ENCODE measurements around the gene GVQW3.

GVQW3 gene

DNA sequence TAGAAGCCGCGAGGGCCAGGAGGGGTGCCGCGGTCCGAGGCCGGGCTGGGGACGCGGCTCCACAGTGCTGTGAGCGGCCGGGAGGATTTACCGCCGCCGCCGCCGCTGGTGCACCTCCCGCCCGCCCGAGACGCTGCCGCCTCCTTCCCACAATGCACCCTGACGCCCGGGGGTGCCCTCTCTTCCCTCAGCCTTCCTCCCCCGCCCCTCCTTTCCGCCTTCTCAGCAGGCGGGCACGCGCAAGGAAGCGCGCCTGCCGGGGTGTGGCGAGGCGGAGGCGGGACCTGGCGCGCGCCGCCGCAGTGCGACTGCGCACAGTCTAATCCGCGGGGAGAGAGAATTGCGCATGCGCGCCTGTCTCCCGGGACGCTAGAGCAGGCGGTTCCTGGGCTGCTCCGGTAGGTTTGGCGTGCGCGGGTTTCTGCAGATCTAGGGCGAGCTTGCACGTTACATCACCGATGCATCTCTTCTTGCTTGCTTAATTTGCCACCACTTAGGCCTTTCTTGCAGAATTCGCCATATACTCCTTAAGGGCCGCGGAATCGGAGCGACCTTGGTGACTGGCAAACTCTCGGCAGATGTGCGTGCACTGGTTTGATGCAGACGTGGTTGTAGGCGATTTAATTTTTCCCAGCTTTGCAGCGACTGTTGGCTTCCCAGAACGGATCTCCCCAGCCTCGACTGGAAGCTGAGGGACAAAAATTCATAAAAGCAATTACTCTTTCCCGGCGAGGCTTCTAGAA is at the start of gene GVQW3, which contains the start of gene THAP12:
TSS of gene GVQW3 (plus strand) at position 347 of the 743 bp plus-strand sequence. CDS start 506 bp downstream, outside the sequence.
TSS of gene THAP12 (minus strand) at position 156 of the 743 bp plus-strand sequence. CDS start 296 bp downstream, outside the sequence.
- DNase-seq, result peak; percentile 98

DNA sequence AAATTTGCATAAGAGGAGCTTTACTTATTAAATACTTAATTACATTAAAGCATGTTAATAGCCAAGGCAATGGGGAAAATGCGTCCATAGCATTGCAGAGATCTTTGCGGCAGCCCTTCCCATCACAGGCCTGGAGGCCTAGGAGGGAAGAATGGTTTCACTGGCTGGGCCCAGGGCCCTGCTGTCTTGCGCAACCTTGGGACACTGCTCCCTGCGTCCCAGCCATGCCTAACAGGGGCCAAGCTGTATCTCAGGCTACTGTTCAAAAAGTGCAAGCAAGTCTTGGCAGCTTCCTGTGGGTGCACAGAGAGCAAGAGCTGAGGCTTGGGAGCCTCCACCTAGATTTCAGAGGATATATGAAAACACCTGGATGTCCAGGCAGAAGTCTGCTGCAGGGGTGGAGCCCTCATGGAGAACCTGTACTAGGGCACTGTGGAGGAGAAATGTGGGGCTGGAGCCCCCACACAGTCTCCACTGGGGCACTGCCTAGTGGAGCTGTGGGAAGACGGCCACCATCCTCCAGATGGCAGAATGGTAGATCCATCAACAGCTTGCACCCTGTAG is 46.2 kb upstream of the GVQW3 start:
- DNase-seq, result no peak

DNA sequence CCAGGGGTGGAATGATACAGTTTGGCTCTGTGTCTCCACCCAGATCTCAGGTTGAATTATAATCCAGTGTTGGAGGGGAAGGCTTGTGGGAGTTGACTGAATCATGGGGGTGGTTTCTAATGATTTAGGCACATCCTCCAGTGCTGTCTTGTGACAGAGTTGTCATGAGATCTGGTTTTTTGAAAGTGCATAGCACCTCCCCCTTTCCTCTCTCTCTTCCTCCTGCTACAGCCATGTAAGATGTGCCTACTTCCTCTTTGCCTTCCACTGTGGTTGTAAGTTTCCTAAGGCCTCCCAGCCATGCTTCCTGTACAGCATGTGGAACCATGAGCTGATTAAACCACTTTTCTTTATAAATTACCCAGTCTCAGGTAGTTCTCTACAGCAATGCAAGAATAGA is 45.3 kb upstream of the GVQW3 start:
- DNase-seq, result peak in 1 of 2 donors; percentile 32

DNA sequence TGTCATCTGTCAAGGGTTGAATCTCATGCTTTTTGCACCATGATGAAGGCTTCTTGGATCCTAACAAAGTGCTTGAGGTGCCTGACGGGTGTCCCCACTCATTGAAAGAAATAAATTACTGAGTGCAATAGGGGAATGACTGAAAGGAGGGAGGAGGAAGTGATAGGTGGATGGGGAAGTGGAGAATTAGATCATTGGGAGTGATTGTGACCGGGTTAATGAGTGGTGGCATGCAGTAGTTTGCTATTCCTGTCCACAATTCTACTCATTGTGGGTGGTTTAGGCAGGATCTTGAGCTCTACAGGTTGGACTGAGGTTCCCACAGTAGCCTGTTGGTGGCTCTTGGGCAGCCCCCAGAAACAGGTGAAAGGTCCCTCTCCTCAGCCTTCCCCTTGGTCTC is 44.5 kb upstream of the GVQW3 start:
- DNase-seq, result no peak

DNA sequence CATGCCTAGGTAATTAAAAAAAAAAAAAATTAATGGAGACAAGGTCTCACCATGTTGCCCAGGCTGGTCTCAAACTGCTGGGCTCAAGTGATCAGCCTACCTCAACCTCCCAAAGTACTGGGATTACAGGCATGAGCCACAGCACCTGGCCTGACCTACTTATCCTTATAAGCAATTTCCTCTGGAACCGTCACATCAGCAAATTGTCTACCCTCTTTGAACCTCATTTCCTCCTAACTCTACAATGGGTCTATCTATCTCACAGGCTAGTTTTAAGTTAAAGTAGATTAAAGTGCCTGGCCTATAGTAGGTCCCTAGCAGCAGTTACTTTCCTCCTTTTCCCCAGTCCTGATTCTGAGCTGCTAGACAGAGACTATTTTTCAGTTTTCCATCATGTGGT is 43.7 kb upstream of the GVQW3 start:
- peak in 1 of 2 donors; percentile 7 for DNase-seq

DNA sequence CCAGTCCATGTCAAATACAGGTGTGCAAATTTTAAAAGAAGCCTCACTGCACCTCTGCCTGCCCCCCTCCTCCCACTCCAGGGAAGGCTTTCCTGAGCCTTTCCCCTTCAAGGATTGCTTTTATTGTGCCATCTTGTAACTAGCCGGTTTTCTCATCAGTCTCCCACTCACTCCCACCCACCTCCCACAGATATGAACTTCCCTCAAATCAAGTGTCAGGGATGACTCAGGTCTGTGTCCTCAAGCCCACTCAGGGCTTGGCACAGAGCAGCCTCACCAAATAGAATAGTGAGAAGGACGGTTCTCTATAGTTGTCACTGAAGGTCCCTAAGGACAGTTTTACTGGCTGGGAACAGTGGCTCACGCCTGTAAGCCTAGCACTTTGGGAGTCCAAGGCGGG is 43.2 kb upstream of the GVQW3 start:
- no peak for DNase-seq

DNA sequence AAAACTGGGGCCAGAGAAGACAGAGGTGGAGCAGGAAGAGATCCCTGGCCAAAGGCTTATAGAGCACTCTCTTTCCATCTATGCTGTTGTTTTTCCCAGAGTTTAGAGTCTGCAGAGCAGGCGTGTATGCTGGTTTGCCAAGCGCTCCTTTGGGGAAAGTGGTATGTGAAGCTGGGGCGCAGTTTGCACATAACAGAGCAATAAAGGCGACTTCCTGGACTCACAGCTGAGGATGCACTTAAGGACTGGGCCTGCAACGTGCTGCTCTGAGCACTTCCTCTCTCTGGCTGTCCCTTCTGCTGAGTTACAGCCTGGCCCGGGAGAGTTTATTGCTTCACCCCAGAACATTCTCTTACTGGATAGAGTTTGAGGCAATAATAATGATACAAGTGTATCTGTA is 41.9 kb upstream of the GVQW3 start:
- DNase-seq, result peak; percentile 12 to 13

DNA sequence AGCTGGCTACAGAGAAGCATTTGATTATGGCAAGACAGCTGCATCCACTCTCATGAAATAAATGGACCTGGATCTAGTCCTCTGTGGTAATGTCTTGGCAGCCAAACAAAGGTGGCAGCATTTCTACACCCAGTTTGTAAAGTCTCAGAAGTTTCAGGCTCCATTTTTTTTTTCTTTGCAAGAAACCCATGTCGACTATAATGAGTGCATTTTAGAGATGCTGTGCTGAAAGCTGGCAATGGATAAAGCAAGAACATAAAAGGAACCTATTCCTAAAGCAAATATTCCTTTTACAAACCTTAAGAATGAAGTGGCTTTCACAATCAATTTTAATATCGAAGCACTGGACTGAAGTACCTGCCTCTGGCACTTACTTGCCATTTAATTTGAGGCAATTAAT is 33.7 kb upstream of the GVQW3 start:
- no peak for DNase-seq

DNA sequence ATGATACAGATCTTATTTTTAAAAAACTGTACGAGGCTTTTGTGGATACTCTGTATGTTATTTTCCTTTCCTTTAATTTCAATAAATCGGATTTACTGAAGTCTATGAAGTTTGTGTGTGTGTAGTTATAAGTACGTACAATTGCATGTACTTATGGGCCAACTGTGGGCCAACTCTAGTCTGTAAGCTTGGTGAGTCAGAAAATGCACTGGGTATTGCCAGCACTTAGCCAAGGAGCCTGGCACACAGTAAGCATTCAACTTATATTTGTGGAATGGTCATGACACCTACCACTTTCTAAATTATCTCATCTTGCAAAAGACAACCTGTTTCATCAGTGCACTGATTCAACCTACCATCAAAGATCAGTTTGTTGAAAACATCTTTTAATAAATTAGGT is 32.8 kb upstream of the GVQW3 start:
- no peak for DNase-seq

DNA sequence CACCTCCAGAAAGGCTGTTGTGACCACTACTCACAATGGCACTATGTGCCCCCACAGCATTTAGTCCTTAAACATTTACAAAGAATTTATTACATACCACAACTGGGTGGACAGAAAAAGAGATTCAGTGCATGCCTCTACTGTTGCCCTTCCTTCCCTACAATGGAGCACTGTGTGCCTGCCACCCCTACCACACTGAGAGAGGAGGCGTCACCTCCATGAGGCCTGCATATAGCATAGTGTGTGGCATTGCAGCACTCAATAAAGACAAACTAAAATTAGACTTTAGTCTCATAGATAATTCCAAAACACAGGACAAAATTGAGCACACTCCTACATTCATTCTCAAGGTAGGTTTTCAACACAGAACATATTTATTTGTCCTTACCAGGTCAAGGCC is 26.0 kb upstream of the GVQW3 start:
- DNase-seq, result no peak

DNA sequence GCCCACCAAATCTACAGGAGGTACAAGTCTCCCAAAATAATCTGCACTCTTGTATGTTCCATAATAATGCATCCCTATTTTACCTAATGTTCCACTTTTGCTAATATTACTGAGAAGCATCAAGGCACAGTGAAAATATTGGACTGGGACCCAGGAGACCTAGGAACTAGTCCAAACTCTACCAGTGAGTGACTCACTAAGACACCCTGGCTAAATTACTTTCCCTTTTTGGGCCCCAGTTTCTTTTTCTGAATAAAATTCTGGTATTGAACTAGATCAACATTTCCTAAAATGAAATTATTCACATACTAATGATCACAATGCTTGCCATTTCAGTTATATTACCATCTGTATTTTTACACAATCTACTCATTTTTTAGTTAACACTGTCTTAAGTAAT is 19.7 kb upstream of the GVQW3 start:
- no peak for DNase-seq

DNA sequence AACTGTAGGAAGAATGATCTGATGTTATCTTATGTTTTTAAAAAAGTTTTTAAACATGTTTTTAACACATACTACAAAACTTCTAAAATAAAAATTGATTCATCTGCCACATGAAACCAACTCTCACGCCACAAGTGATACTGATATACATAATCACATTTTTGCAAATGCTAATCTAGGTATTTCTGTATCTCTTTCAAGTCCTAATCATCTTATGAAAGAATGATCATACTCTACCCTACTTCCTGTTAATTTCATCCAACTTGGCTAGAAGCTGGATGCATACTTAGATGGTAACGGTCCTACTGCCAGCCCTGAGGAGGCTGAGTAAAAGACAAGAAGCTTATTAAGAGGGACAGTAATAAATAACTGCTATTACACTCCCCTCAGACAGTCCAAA is 19.3 kb upstream of the GVQW3 start:
- DNase-seq, result no peak

DNA sequence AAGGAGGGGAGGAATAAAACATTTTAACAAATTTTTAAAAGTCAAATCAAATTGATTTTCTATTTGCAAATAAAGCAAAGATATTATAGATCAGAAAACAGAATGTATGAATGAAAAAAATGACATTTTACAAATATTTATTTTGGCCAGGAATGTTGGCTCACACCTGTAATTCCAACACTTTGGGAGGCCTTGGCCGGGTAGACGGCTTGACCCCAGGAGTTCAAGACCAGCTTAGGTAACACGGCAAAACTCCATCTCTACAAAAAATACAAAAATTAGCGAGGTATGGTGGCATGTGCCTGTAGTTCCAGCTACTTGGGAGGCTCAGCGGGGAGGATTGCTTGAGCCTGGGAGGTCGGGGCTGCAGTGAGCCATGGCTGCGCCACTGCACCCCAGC is 18.4 kb upstream of the GVQW3 start:
- DNase-seq, result no peak

DNA sequence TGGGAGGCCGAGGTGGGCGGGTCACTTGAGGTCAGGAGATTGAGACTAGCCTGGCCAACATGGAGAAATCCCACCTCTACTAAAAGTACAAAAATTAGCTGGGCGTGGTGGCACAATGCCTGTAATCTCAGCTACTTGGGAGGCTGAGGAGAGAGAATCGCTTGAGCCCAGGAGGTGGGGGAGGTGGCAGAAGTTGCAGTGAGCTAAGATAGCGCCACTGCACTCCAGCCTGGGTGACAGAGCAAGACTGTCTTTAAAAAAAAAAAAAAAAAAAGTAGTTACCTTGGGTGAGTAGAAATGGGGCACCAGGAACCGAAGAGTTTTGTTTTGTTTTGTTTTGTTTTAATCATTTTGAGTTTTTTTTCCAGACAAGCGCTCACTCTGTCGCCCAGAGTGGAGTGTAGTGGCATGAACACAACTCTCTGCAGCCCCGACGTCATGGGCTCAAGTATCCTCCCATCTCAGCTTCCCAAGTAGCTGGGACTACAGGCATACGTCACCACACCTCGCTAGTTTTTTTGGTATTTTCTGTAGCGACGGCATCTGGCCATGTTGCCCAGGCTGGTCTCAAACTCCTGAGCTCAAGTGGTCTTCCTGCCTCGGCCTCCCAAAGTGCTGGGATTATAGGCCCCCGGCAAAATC is 16.0 kb upstream of the GVQW3 start:
- no peak for DNase-seq

DNA sequence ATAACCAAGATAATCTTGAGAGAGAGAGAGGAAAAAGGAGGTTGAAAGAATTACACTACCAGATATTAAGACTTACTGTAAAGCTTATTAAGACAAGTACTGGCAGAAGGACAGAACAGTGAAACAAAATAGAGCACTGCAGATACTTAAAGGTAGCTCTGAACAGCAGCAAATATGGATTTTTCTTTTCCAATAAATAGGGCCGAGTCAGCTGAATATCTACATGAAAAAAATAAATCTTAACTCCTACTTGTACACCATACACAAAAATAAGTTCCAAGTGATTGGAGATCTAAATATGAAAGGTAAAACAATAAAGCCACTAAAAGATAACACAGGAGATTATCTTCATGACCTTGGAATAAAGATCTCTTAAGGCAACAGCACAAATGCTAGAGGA is 12.6 kb upstream of the GVQW3 start:
- DNase-seq, result no peak

DNA sequence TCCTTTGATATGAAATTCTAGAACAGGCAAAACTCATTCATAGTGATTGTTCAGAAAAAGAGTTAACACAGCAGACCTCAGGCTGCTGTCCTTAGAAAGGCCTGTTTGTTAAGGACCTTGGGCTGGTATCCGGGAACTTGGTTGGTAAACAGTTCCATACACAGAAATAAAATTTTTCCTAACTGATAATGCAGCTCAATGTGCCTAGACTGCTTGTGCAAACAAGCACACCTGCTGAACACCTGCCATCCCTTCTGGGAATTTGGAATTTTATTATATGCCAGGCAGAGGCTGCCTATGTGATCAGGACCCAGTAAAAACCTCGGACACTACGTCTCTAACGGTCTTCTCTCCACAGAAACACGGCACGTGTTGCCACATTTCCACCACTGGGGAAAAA is 11.7 kb upstream of the GVQW3 start:
- DNase-seq, result no peak

DNA sequence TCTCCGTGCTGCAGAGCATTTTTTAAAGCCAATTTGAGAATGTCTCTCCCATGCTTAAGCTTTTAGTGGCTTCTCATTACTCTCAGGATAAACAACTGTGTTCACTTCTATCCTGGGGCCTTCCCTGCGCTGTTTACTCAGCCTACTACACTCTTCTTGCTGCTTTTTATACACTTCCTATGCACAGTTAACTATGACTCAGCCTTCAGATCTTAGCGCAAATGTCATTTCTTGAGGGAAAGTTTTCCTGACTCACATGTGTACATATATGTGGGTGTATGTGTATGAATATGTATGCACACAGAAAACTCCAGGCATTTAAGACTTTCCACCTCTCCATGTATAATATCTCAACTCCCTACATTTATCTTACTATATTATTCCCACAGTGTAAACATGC is 10.0 kb upstream of the GVQW3 start:
- DNase-seq, result no peak

DNA sequence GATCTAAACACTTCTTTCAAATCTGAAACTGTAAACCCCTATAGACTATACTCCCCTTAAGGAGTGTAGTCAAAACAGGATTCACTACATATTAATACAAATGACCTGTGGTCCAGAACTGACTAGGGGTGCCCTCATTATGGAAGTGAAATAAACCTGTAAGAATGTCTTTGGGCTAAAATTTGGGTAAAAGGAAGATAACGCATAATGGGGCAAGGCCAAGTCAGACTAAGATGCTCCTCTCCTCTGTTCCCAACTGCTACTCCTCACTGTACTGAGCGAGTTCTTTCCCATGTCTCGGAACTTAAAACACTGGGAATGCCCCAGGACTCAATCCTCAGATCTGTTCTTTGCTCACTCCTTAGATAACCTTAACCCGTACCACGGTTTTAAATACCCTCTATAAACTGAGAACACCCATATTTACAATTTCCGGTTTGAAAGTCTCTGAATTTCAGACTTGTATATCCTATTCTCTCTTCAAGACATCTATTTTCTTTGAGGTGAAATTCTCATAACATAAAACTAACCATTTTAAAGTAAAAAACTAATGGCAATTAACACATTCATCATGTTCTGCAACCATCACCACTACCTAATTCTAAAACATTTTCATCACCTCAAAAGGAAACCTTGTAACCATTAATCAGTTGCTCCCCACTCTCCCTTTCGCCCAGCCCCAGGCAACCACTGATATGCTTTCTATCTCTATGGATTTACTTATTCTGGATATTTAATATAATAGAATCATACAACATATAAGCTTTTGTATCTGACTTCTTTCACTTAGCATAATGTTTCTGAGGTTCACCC is 4.2 kb upstream of the GVQW3 start:
- DNase-seq, result no peak

DNA sequence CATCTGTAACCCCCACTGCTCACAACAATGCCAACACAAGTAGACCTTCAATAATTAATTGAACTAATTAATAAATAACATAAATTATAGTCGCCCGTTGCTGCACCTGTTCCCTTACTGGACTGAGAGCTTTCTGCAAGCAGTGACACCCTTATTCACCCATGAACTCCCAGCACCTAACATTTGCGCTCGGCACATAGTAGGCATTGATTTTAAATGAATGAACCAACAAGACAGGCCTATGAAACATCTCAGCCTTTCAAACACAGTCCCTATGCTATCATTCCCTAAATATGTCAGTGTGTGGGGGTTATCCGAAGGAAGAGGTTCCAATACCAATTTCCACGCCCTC is 1.3 kb upstream of the GVQW3 start:
- DNase-seq, result no peak

DNA sequence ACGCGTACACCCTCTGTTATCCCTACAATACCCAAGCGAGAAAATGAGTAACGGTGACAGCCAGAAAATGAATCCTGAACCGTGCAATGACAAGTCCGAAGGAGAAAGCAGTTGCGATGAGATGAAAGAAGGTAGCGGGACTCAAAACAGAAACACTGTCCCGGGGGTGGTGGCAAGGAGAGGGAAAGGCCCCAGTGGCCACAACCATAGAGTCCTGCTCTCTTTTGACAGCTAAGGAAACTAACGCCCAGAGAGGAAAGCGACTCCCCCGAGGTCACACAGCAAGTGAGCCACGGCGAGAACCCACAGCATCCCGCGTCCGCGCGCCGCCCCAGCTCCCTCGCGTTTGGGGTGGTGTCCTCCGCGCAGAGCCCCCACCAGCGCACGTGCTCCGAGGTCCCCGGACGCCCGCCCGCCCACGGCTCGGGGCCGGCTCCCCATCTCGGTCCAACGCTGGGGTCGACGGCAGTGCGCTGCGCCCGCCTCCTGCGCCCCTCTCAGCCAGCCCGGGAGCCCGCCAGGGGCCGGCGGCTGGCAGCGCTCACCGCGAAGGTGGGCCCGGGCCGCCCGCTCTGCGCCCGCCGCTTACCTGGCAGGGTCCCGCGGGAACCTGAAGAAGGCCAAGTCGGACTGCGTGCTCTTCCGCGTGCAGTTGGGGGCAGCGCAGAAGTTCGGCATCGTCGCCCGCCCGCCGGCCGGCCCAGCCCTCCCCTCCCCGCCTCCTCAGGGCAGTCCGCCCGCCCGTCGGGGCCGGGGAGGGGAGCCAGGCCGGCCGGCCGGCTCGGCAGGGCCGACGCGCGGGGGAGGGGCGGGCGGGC is 755 bp upstream of the GVQW3 start:
- DNase-seq, result peak; percentile 40 to 67

DNA sequence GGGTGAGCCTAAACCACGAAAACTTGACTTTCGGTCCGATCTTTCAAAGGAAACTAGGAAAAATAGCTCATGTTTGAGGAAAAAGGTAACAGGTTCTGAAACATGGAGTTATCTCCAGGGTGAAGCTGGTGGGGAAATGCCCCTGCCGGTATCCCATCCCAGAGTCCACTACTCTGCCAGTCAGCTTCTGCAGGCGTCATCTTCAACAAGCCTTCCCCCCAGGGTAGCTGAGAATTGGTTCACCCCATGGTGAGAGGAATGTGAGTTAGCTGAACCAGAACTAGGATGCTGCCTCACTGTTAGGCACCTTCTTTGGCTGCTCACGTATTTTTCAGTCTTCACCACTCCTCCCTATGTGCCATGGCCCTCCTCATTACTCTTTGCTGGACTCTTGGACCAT is 1.1 kb downstream of the GVQW3 start:
- DNase-seq, result no peak

DNA sequence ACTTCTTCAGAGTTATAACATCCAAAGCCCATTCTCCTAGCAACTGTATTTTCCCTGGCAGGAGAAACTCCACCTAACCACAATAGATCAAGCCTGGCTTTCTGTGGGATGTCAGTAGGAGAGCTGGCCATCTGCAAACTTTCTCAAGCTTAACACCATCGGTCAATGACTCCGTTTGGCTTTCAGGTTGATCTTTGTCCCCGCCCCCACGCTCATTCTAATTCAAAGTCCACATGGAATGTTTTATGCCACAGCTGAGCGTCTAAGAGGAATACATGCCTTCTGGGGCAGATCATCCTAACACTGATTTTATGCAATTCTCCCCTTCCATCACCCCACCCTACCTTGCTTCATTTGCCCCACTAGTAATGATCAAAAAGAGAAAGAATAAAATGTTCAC is 4.8 kb downstream of the GVQW3 start:
- no peak for DNase-seq

DNA sequence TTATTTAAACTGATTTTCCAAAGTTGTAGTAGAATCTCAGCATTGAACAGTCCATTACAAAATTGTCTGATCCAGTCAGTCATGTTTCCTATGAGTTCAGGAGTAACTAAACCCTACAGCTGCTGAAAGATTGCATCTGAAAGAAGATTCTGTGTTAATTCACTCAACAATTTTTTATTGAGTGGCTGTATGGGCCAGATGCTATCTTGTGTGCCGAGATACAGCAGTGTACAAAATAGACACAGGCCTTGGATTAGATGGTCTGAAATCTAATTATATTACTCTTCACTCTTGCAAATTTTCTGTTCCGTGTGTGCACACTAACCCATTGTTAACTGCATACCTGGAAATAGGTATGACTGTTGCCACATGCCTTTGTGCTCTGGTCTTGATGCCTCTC is 7.3 kb downstream of the GVQW3 start:
- no peak for DNase-seq

All from CD4-positive, alpha-beta T cell treated with Interferon alpha-2 for 1 hour (primary cell).